Lower leg skin (tissue), 4 donors: ENCODE results near the gene DPYD. TPM values are rescaled to one million over a fixed set of nuclear protein-coding genes. Genes with fewer than 3 reads are reported as not detected.

Experiments
- DNase-seq, 2 donors: peaks; one replicate each; pipeline ENCODE4 v3.0.0-alpha.2; 2019; ENCODE audit warnings: low spot score in 2 of 2
- H3K4me3 ChIP-seq: fragments of 200-600 bp; sonication (generic); 2 replicates; pipeline ENCODE4 v1.5.1; 2017; ENCODE audit warnings: mild to moderate bottlenecking, low read depth; ENCODE audit not compliant: poor library complexity, severe bottlenecking
- POLR2A ChIP-seq, 2 donors: fragments of 450-650 bp; IDR thresholded peaks; one replicate each; pipeline ENCODE4 v1.6.1; 2016 to 2017; ENCODE audit warnings: antibody characterized with exemption in 2 of 2, mild to moderate bottlenecking in 1 of 2, moderate library complexity in 1 of 2
- WGBS, 2 donors: methylation state at CpG; one replicate each; pipeline ENCODE4 v1.1.5; 2018; 5-methylcytosine and 5-hydroxymethylcytosine counted together
- intact Hi-C: fragments of 100-400 bp; cut with DNase I; formaldehyde crosslinking; loops from one replicate; pipeline ENCODE4 v1.15.0; 2023; ENCODE audit warnings: low total_unique reads
- total RNA-seq, 4 donors: library from RNA; depleted of rRNA; stranded (reverse); fragments of >200 nt; gene quantifications; one replicate each; pipeline ENCODE4 v1.1.0, GENCODE V29; 2016
- TF ChIP-seq, protein P1 (sequence below), 3 donors: fragments of 450-650 bp; IDR thresholded peaks; one replicate each; pipeline ENCODE4 v1.5.1; 2016; ENCODE audit warnings: antibody characterized with exemption in 3 of 3, mild to moderate bottlenecking in 3 of 3, moderate library complexity in 2 of 3

DPYD gene
- total RNA-seq, 4 donors from 2014 or later: 10.6 to 16.1 (median 14.6) TPM

DNA sequence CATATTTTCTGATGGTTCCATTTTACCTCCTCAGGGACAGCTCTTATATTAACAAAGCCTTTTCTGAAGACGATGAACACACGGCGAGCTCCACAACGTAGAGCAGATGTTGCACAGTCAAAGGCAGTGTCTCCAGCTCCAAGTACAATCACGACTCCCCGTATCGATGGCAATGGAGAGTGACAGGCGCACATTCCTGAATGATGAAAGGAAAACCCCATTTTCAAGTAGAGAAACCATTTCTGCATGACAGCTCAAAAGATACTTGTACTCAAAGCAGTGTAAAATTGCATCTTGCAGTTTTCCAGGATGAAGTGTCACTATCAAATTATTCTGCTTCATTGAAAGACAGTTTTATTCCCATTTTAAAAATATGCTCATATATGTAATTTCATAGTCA lies 327.6 kb downstream of the DPYD start:
- 84 to 88% methylated on average over 8 of the region's 8 CpGs for WGBS, 2 donors
- intact Hi-C loops: no loop called here
- DNase-seq: no peak
- H3K4me3 ChIP-seq: no peak overlapping the region
- no peak for TF ChIP-seq POLR2A (IDR thresholded peaks at IDR 0.05)
- TF ChIP-seq, protein P1, sequence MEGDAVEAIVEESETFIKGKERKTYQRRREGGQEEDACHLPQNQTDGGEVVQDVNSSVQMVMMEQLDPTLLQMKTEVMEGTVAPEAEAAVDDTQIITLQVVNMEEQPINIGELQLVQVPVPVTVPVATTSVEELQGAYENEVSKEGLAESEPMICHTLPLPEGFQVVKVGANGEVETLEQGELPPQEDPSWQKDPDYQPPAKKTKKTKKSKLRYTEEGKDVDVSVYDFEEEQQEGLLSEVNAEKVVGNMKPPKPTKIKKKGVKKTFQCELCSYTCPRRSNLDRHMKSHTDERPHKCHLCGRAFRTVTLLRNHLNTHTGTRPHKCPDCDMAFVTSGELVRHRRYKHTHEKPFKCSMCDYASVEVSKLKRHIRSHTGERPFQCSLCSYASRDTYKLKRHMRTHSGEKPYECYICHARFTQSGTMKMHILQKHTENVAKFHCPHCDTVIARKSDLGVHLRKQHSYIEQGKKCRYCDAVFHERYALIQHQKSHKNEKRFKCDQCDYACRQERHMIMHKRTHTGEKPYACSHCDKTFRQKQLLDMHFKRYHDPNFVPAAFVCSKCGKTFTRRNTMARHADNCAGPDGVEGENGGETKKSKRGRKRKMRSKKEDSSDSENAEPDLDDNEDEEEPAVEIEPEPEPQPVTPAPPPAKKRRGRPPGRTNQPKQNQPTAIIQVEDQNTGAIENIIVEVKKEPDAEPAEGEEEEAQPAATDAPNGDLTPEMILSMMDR (IDR thresholded peaks at IDR 0.05): no peak

DNA sequence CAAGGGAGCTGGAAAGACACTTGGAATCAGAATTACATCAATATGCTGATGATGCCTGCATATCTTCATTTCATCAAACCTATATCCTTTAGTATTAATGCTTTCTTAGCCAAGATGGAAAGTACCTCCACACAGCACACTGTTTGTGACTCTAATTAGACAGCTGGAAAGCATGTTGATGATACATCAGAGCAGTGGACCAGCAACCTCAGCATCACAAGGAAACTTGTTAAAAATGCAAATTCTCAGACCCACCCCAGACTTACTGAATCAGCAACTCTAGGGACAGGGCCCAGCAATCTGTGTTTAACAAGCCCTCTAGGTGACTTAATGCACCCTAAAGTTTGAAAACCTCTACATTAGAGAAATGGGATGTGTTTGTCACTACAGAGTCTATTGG lies 332.1 kb downstream of the DPYD start:
- TF ChIP-seq, protein P1 (IDR thresholded peaks at IDR 0.05): no peak
- no peak for TF ChIP-seq POLR2A (IDR thresholded peaks at IDR 0.05)
- intact Hi-C loops: no loop called here
- H3K4me3 ChIP-seq: no peak overlapping the region
- no peak for DNase-seq

DNA sequence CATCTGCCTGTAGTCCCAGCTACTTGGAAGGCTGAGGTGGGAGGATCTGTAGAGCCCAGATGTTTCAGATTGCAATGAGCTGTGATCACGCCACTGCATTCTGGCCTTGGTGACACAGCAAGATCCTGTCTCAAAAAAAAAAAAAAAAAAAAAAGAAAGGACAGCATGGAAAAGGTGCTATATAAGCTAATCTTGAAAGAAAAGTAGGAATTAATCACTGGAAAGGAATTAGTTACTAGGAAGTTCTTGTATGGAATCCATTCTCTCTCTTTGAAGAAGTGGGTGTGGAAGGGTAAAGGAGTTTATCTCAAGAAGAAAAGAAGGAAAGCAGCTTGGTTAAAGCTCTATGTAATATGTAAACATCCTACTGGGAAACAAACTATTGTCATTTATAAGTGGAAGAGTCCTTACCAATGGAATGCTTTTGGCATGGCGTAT lies 339.2 kb downstream of the DPYD start:
- WGBS, 2 donors: 92 to 100% methylated on average over 2 of the region's 2 CpGs
- intact Hi-C loops: no loop called here
- no peak for TF ChIP-seq POLR2A (IDR thresholded peaks at IDR 0.05)
- TF ChIP-seq, protein P1 (IDR thresholded peaks at IDR 0.05): no peak

DNA sequence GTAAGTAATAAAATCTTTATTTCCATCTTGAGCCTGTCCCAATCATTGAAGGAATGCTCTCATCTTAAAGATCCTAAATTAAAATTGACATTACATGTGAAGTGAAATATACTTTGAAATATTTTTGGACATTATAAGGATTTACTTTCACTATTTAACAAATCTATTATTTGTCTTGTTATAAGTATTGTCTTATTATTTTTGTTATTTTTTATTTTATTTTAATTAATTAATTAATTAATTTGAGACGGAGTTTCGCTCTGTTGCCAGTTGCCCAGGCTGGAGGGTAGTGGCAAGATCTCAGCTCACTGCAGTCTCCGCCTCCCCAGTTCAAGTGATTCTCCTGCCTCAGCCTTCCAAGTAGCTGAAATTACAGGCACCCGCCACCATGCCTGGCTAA lies 343.2 kb downstream of the DPYD start:
- H3K4me3 ChIP-seq: no peak overlapping the region
- TF ChIP-seq, protein P1 (IDR thresholded peaks at IDR 0.05): no peak
- TF ChIP-seq POLR2A (IDR thresholded peaks at IDR 0.05): no peak
- intact Hi-C loops: no loop called here
- 92 to 95% methylated on average over 4 of the region's 4 CpGs for WGBS, 2 donors
- no peak for DNase-seq

More for the DNA sequence above, 339.2 kb downstream of the DPYD start:
- DNase-seq: no peak
- H3K4me3 ChIP-seq: no peak overlapping the region

DNA sequence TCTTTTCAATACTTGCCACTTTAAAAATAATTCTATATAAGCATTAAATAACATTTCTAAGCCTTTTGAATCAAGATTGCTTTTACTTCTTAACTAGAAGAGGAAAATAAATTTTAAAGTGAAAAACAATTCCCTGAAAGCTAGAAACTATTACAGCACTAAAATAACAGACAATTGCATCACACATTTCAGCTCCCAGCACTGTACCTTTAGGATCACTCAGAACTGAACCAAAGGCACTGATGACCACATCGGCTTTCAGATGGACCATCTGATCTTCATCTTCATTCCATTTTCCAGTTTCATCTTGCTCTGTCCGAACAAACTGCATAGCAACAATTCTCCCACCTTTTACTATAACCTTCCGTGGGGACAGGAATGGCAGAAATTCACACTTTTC lies 347.3 kb downstream of the DPYD start:
- TF ChIP-seq POLR2A (IDR thresholded peaks at IDR 0.05): no peak
- TF ChIP-seq, protein P1 (IDR thresholded peaks at IDR 0.05): no peak
- H3K4me3 ChIP-seq: no peak overlapping the region
- DNase-seq: no peak
- intact Hi-C loops: no loop called here
- 89 to 94% methylated on average over 3 of the region's 3 CpGs for WGBS, 2 donors

DNA sequence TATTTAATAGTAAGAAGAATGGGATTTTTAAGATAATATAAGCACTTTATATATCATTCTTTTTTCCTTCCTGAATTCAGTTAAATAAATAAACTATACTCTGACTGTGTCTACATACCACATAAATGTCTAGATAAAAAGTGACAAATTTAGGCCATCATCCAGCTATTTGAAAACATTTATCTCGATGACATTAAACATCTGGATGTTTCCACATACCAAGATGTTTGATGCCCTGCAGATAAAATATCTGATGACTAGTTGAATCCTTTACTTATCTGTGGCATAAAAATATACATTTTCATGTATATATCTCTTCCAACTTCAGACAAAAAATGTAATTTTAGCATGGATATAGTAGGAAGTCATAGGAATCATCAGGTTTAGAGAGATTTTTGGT lies 348.3 kb downstream of the DPYD start:
- DNase-seq: no peak
- TF ChIP-seq POLR2A (IDR thresholded peaks at IDR 0.05): no peak
- TF ChIP-seq, protein P1 (IDR thresholded peaks at IDR 0.05): no peak
- no peak overlapping the region for H3K4me3 ChIP-seq
- 66% methylated on average over 1 of the region's 1 CpG for WGBS, 2 donors
- intact Hi-C loops: no loop called here
